ENCODE results near the gene ATXN1L.

DNA sequence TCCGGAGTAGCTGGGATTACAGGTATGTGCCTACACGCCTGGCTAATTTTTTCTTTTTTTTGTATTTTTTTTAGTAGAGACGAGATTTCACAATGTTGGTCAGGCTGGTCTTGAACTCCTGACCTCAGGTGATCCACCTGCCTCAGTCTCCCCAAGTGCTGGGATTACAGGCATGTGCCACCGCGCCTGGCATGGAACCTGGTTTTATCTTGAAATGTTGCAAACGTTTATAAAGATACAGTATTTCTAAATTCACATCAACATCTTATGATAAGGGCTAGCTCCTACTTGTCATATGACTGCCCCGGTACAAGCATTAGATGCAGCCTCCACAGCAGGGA, 48.1 kb downstream of the ATXN1L start:
- no peak for TF ChIP-seq POLR2A (IDR thresholded peaks at IDR 0.05)
- TF ChIP-seq, protein P1, sequence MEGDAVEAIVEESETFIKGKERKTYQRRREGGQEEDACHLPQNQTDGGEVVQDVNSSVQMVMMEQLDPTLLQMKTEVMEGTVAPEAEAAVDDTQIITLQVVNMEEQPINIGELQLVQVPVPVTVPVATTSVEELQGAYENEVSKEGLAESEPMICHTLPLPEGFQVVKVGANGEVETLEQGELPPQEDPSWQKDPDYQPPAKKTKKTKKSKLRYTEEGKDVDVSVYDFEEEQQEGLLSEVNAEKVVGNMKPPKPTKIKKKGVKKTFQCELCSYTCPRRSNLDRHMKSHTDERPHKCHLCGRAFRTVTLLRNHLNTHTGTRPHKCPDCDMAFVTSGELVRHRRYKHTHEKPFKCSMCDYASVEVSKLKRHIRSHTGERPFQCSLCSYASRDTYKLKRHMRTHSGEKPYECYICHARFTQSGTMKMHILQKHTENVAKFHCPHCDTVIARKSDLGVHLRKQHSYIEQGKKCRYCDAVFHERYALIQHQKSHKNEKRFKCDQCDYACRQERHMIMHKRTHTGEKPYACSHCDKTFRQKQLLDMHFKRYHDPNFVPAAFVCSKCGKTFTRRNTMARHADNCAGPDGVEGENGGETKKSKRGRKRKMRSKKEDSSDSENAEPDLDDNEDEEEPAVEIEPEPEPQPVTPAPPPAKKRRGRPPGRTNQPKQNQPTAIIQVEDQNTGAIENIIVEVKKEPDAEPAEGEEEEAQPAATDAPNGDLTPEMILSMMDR (IDR thresholded peaks at IDR 0.05) = no peak
